ENCODE results near the gene SYTL2.

Gene SYTL2

DNA sequence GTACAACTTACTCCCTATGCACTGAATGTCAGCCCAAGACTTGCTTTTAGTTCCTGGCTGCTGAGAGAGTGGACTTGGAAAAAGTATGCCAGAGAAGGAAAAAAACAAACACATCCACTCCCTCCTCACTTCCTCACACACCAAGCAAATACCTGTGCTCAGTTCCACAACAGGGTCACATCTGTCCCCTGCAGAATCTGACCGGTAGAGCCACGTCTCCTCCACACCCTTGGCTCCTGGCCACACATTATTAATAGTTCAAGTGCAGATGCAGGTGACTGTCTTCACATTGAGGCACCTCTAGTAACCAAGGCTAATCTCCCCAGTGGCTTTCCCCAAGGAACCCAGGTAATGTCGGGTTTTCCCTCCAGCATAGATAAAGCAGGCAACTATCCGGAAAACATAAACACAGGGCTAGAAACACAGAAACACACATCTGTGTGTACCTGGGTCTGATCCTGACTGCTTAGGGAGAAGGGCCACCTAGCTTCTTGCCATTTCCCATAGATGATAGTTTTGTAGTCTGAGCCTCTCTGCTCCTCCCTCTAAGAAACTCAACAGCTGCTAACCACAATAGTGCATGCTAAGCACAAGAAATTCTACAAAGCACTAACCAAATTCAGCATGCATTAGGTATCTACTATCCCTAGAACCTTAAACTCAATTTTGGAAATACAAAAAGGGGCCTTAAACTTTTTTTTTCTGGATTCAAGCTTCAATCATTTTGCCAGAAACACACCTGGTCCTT, 10.2 kb downstream of the SYTL2 start:
- Histone ChIP-seq H3K4me3 (ENCODE audit: low read length in 2 of 2) (peak overlapping the region in 1 of 2 donors; percentile 35), H3K9me3 (ENCODE audit: control insufficient read depth in 2 of 2, low read length in 2 of 2) (no peaks in the 10 kb centered on the region), H3K9ac (ENCODE audit: low read depth in 1 of 2, low read length in 2 of 2) (no peak overlapping the region), H3K27me3 (ENCODE audit: control insufficient read depth in 2 of 2, insufficient read depth in 2 of 2, low read length in 2 of 2) (no peaks in the 10 kb centered on the region), H3K36me3 (ENCODE audit: control insufficient read depth in 2 of 2, insufficient read depth in 2 of 2, low read length in 2 of 2) (peaks cover 0 to 5% of the 10 kb centered on the region in 2 donors), H3K4me1 (ENCODE audit: control insufficient read depth in 2 of 2, insufficient read depth in 2 of 2, low read length in 2 of 2) (peaks cover 13 to 35% of the 10 kb centered on the region in 2 donors), H3K27ac (ENCODE audit: low read depth in 2 of 2, low read length in 2 of 2) (peak overlapping the region; percentile 59 to 66)

DNA sequence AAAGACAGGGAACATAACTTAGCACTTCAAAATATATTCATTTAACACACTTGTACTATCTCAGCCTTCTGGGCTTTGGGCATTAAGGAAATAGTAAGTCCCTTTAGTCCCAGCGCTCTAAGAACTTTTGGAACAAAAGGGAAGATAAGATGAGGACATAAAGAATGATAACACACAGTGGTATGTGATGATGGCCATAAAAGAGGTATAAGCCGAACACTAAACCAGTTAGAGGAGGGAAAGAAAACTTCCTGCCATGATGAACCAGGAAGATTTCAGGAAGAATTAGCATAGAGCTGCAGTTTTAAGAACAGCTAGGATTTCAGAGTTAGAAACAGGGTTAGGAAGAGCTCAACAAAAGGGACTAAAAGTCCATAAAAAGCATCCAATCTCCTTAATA, 11.8 kb downstream of the SYTL2 start:
- Histone ChIP-seq H3K4me3 (ENCODE audit: low read length in 2 of 2) (no peak overlapping the region), H3K9me3 (ENCODE audit: control insufficient read depth in 2 of 2, low read length in 2 of 2) (no peaks in the 10 kb centered on the region), H3K27ac (ENCODE audit: low read depth in 2 of 2, low read length in 2 of 2) (peak overlapping the region; percentile 59 to 66), H3K9ac (ENCODE audit: low read depth in 1 of 2, low read length in 2 of 2) (no peak overlapping the region), H3K27me3 (ENCODE audit: control insufficient read depth in 2 of 2, insufficient read depth in 2 of 2, low read length in 2 of 2) (no peaks in the 10 kb centered on the region), H3K4me1 (ENCODE audit: control insufficient read depth in 2 of 2, insufficient read depth in 2 of 2, low read length in 2 of 2) (peaks cover 18 to 37% of the 10 kb centered on the region in 2 donors), H3K36me3 (ENCODE audit: control insufficient read depth in 2 of 2, insufficient read depth in 2 of 2, low read length in 2 of 2) (peaks cover 0 to 4% of the 10 kb centered on the region in 2 donors)

DNA sequence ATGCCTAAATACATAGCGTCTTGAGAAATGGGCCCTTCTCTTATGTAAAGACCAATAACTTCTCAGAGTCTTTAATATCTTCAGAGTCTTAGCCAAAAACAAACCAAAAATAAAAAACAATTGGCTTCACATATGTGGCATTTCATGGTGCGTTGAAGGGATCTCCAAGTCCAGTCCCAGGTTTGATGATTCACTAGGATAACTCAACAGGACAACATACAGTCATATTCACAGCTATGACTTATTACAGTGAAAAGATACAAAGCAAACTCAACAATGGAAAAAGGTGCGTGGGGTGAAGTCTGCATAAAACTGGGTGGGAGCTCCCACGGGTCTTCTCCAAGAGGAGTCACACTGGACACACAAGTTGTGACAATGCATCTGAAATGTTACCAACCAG, 12.6 kb downstream of the SYTL2 start:
- H3K9ac ChIP-seq (ENCODE audit: low read depth in 1 of 2, low read length in 2 of 2): no peak overlapping the region
- H3K9me3 ChIP-seq (ENCODE audit: control insufficient read depth in 2 of 2, low read length in 2 of 2): no peaks in the 10 kb centered on the region
- peaks cover 18 to 37% of the 10 kb centered on the region in 2 donors for H3K4me1 ChIP-seq (ENCODE audit: control insufficient read depth in 2 of 2, insufficient read depth in 2 of 2, low read length in 2 of 2)
- peak overlapping the region; percentile 30 to 35 for H3K27ac ChIP-seq (ENCODE audit: low read depth in 2 of 2, low read length in 2 of 2)
- H3K36me3 ChIP-seq (ENCODE audit: control insufficient read depth in 2 of 2, insufficient read depth in 2 of 2, low read length in 2 of 2): peaks cover 0 to 4% of the 10 kb centered on the region in 2 donors
- no peak overlapping the region for H3K4me3 ChIP-seq (ENCODE audit: low read length in 2 of 2)
- H3K27me3 ChIP-seq (ENCODE audit: control insufficient read depth in 2 of 2, insufficient read depth in 2 of 2, low read length in 2 of 2): no peaks in the 10 kb centered on the region

GRCh38 chr11:85795712-85796487, 15.0 kb downstream of the SYTL2 start:
- Histone ChIP-seq H3K4me3 (ENCODE audit: low read length in 2 of 2) (no peak overlapping the region), H3K27ac (ENCODE audit: low read depth in 2 of 2, low read length in 2 of 2) (no peak overlapping the region), H3K9ac (ENCODE audit: low read depth in 1 of 2, low read length in 2 of 2) (no peak overlapping the region), H3K9me3 (ENCODE audit: control insufficient read depth in 2 of 2, low read length in 2 of 2) (no peaks in the 10 kb centered on the region), H3K27me3 (ENCODE audit: control insufficient read depth in 2 of 2, insufficient read depth in 2 of 2, low read length in 2 of 2) (no peaks in the 10 kb centered on the region), H3K36me3 (ENCODE audit: control insufficient read depth in 2 of 2, insufficient read depth in 2 of 2, low read length in 2 of 2) (peaks cover 0 to 4% of the 10 kb centered on the region in 2 donors), H3K4me1 (ENCODE audit: control insufficient read depth in 2 of 2, insufficient read depth in 2 of 2, low read length in 2 of 2) (peaks cover 23 to 48% of the 10 kb centered on the region in 2 donors)

DNA sequence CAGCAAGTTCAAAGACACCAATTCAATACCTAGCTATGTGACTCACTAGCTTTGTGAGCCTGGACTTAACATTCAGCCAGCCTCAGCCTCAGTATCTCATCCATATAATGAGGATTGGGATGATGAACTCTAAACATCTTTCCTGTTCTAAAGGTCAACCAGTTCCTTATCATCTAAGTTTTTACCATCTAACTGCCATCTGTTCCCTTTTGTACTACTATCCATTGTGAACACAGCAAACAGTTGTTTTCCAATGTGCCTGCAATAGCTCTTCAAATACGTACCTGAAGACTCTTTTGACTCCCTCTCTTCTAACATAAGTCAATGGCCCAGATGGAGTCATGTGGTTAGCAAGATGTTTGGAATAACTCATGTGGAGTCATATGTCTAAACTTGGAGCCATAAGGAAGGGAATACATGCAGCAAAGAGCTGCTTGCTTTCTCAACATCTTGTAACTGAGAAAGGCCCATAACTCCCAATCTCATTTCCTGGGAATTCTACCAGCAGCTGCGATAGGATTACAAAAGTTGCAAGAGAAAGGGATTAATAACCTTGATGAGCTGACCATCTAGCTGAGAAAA, 19.4 kb downstream of the SYTL2 start:
- Histone ChIP-seq H3K27me3 (ENCODE audit: control insufficient read depth in 2 of 2, insufficient read depth in 2 of 2, low read length in 2 of 2) (no peaks in the 10 kb centered on the region), H3K27ac (ENCODE audit: low read depth in 2 of 2, low read length in 2 of 2) (peak overlapping the region; percentile 69 to 75), H3K4me3 (ENCODE audit: low read length in 2 of 2) (no peak overlapping the region), H3K36me3 (ENCODE audit: control insufficient read depth in 2 of 2, insufficient read depth in 2 of 2, low read length in 2 of 2) (no peaks in the 10 kb centered on the region), H3K9ac (ENCODE audit: low read depth in 1 of 2, low read length in 2 of 2) (no peak overlapping the region), H3K9me3 (ENCODE audit: control insufficient read depth in 2 of 2, low read length in 2 of 2) (no peaks in the 10 kb centered on the region), H3K4me1 (ENCODE audit: control insufficient read depth in 2 of 2, insufficient read depth in 2 of 2, low read length in 2 of 2) (peaks cover 22 to 59% of the 10 kb centered on the region in 2 donors)

- Histone ChIP-seq H3K27me3 (ENCODE audit: control insufficient read depth in 2 of 2, insufficient read depth in 2 of 2, low read length in 2 of 2) (no peaks in the 10 kb centered on the region), H3K27ac (ENCODE audit: low read depth in 2 of 2, low read length in 2 of 2) (peak overlapping the region; percentile 70 to 81)
These were observed 22.9 kb downstream of the SYTL2 start for GRCh38 chr11:85787809-85788760.

GRCh38 chr11:85787168-85787567, 23.8 kb downstream of the SYTL2 start:
- Histone ChIP-seq H3K9ac (ENCODE audit: low read depth in 1 of 2, low read length in 2 of 2) (no peak overlapping the region), H3K27ac (ENCODE audit: low read depth in 2 of 2, low read length in 2 of 2) (peak overlapping the region; percentile 56 to 81), H3K27me3 (ENCODE audit: control insufficient read depth in 2 of 2, insufficient read depth in 2 of 2, low read length in 2 of 2) (no peaks in the 10 kb centered on the region)

More at GRCh38 chr11:85787809-85788760, 22.9 kb downstream of the SYTL2 start:
- peaks cover 15 to 59% of the 10 kb centered on the region in 2 donors for H3K4me1 ChIP-seq (ENCODE audit: control insufficient read depth in 2 of 2, insufficient read depth in 2 of 2, low read length in 2 of 2)
- H3K4me3 ChIP-seq (ENCODE audit: low read length in 2 of 2): peak overlapping the region in 1 of 2 donors; percentile 47
- H3K9me3 ChIP-seq (ENCODE audit: control insufficient read depth in 2 of 2, low read length in 2 of 2): no peaks in the 10 kb centered on the region
- H3K9ac ChIP-seq (ENCODE audit: low read depth in 1 of 2, low read length in 2 of 2): peak overlapping the region in 1 of 2 donors; percentile 31
- H3K36me3 ChIP-seq (ENCODE audit: control insufficient read depth in 2 of 2, insufficient read depth in 2 of 2, low read length in 2 of 2): no peaks in the 10 kb centered on the region

GRCh38 chr11:85784480-85785265, 26.3 kb downstream of the SYTL2 start:
- Histone ChIP-seq H3K4me1 (ENCODE audit: control insufficient read depth in 2 of 2, insufficient read depth in 2 of 2, low read length in 2 of 2) (peaks cover 21 to 55% of the 10 kb centered on the region in 2 donors), H3K27me3 (ENCODE audit: control insufficient read depth in 2 of 2, insufficient read depth in 2 of 2, low read length in 2 of 2) (no peaks in the 10 kb centered on the region), H3K36me3 (ENCODE audit: control insufficient read depth in 2 of 2, insufficient read depth in 2 of 2, low read length in 2 of 2) (no peaks in the 10 kb centered on the region), H3K27ac (ENCODE audit: low read depth in 2 of 2, low read length in 2 of 2) (no peak overlapping the region), H3K9me3 (ENCODE audit: control insufficient read depth in 2 of 2, low read length in 2 of 2) (no peaks in the 10 kb centered on the region), H3K4me3 (ENCODE audit: low read length in 2 of 2) (no peak overlapping the region), H3K9ac (ENCODE audit: low read depth in 1 of 2, low read length in 2 of 2) (no peak overlapping the region)

More at GRCh38 chr11:85787168-85787567, 23.8 kb downstream of the SYTL2 start:
- Histone ChIP-seq H3K36me3 (ENCODE audit: control insufficient read depth in 2 of 2, insufficient read depth in 2 of 2, low read length in 2 of 2) (no peaks in the 10 kb centered on the region), H3K9me3 (ENCODE audit: control insufficient read depth in 2 of 2, low read length in 2 of 2) (no peaks in the 10 kb centered on the region), H3K4me1 (ENCODE audit: control insufficient read depth in 2 of 2, insufficient read depth in 2 of 2, low read length in 2 of 2) (peaks cover 14 to 58% of the 10 kb centered on the region in 2 donors), H3K4me3 (ENCODE audit: low read length in 2 of 2) (peak overlapping the region in 1 of 2 donors; percentile 47)

- H3K9me3 ChIP-seq (ENCODE audit: control insufficient read depth in 2 of 2, low read length in 2 of 2): no peaks in the 10 kb centered on the region
- no peak overlapping the region for H3K27ac ChIP-seq (ENCODE audit: low read depth in 2 of 2, low read length in 2 of 2)
- H3K4me3 ChIP-seq (ENCODE audit: low read length in 2 of 2): no peak overlapping the region
- no peak overlapping the region for H3K9ac ChIP-seq (ENCODE audit: low read depth in 1 of 2, low read length in 2 of 2)
- H3K27me3 ChIP-seq (ENCODE audit: control insufficient read depth in 2 of 2, insufficient read depth in 2 of 2, low read length in 2 of 2): no peaks in the 10 kb centered on the region
- peaks cover 22 to 52% of the 10 kb centered on the region in 2 donors for H3K4me1 ChIP-seq (ENCODE audit: control insufficient read depth in 2 of 2, insufficient read depth in 2 of 2, low read length in 2 of 2)
- no peaks in the 10 kb centered on the region for H3K36me3 ChIP-seq (ENCODE audit: control insufficient read depth in 2 of 2, insufficient read depth in 2 of 2, low read length in 2 of 2)
These were observed 27.2 kb downstream of the SYTL2 start for GRCh38 chr11:85783758-85784157.

All from mucosa of rectum (tissue), 2 donors.